Inflammatory macrophage (primary cell): Measurements from ENCODE around the gene RPL12.

Source experiments
- DNase-seq, 2 donors: peaks; one replicate each; pipeline ENCODE4 v3.0.0-alpha.2; 2020 to 2022

Gene RPL12

DNA sequence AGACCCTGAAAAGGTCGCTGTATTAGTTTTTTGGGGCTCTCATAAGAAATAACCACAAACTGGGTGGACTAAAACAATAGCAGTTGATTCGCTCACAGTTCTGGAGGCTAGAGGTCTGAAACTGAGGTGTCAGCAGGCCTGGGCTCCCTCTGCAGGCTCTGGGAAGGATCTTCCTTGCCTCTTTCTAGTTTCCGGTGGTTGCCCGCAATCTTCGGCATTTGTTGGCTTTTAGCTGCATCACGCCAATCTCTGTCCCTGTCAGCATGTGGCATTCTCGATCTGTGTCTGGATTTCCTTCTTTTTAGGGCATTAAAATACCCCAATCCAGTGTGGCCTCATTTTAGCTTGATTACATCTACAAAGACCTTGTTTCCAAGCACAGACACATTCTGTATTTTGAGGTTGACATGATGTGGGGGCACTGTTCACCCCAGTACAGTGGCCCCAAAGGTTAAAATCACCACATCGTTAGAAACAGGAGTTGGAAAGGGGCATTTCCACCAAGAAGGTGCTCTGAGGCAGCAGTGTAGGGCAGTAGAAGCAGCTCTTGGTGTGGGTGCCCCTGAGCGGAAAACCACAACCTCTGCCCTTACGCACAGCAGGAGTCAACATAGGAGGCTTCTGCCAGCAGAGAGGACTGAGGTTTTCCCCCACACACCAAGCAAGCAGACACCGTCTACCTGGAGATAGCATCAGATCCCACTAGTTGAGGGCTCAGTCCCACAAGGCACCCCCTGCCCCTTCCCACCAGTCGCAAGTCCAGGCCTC, 13.5 kb downstream of the RPL12 start:
- no peak for DNase-seq

DNA sequence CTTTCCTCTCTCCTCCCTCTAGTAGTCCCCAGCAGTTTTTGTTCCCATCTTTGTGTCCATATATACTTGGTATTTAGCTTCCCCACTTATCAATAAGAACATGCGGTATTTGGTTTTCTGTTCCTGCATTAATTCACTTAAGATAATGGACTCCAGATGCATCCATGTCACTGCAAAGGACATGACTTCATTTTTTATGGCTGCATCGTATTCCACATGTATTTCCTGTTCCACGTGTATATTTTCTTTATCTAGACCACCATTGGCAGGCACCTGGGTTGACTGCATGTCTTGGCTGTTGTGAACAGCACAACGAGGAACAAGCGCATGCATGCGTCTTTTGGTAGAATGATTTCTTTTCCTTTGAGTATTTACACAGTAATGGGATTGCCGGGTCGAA, 20.8 kb downstream of the RPL12 start:
- DNase-seq: no peak

DNA sequence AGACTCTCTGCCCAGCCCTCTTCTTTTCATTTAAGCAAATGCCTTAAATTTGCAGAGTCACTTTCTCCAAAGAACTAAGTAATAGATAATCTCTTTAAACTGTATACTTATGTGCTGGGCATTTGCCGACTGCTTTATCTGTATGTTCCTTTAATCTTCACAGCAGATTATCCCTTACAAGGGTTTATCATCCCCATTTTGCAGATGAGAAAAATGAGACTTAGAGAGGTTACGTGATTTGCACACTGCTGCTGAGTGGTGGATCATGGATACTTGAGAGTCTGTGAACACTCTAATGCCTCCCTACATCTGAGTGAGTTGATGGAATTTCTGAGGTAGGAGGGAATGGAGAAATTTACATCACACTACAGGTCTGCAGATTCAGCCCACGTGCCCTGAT, 22.9 kb downstream of the RPL12 start:
- no peak for DNase-seq

DNA sequence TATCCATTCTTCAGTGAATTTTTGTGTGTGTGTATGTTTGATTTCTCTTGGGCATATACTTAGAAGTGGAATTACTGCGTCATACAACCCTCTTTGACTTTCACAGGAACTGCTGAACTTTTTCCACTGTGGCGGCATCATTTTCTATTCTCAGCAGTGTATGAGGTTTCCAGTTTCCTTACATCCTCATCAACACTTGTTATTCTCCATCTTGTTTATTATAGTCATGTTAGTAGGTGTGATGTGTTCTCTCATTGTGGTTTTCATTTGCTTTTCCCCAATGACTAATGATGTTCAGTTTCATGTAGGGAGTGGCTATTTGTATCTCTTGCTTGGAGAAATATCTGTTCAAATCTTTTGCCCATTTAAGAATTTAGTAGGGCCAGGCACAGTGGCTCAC, 24.4 kb downstream of the RPL12 start:
- no peak for DNase-seq

DNA sequence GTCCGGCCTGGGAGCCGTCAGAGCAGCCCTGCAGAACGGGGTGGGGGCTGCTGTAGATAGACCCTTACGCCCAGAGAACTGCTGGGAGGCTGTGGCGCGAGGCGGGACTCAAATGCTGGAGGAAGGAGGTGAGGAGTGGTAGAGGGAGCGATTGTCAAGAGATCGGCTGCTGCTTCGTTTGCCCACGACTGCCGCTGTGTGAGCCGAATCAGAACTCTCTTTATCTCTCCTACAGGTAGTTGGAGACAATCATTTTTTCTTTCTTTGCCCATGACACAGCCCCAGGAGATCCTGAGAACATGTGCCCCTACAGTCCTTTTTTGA, 26.6 kb downstream of the RPL12 start:
- no peak for DNase-seq

DNA sequence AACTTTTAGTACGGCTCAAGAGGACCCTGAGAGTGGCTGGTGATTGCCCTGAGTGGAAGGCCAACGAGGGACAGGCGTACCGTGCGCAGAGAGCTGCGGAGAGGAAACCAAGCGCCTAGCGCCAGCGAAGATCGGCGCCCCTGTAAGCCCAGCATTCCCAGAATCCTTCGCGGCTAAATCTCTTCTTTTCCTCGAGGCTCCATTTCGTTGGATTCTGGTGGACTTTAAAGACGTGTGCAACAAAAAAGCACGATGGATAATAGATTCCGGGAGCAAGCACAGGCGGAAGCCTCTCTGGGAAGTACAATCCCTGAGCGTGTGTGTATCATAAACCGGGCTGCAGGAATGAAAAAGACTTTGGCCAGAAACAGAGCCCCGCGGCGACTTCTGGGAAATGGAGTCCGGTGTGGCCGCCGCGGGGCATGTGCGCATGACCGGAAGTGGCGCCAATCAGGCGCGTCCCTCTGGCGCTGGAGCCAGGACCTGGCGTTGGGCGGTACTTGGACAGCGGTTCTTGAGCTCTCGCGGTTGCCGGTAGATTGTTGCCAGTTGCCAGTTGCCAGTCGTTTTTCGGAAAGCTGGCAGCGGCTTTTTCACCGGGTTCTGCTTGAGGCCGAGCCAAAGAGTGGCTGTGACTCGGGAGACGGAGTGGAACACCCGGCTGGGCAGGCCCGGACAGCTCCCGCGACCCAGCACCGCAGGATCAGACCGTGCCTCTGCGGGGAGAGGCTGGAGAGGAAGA, 27.1 kb downstream of the RPL12 start, which contains the start of gene ZNF79:
Gene ZNF79, plus strand, starts transcription at position 449 of the 742 bp plus-strand sequence. CDS start 406 bp downstream, outside the sequence.
- peak; percentile 90 to 93 for DNase-seq

DNA sequence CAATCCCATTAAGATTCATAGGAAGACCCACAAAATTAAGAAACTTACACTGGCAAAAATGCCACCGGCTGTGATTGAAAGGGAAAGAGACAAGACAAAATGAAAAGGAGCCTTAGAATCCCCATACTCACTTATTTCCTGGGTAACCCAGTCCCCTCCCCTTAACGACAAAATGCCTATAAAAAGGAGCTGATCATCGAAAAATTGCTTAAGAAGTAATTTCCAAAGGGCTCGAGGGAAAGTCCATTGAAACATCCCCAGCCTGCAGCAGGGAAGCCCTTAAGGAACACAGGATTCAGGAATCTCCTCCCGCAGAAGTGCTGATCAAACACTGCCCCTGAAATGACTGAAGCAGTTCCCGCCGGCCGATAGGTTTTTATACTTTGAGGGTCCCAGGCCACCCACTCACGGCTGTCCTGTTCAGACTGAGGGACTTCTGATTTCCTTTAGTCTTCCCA, 27.7 kb downstream of the RPL12 start:
- DNase-seq: peak in 1 of 2 donors; percentile 13

DNA sequence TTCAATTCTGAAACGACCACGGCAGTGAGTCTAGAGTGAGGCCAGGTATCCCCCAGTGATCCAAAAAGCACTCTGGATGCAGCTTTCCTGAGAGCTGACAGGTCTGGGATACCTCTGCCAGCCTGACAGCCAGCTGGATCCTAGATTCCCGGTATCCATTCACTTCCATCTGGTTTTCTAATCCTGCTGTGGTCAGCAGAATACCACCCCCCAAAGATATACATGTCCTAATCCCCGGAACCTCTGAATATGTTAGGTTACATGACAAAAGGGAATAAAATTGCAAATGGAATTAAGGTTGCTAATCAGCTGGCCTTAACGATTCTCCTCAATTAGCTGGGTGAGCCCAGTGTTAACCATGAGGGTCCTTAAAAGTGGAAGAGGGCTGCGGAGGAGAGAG, 28.4 kb downstream of the RPL12 start:
- no peak for DNase-seq

DNA sequence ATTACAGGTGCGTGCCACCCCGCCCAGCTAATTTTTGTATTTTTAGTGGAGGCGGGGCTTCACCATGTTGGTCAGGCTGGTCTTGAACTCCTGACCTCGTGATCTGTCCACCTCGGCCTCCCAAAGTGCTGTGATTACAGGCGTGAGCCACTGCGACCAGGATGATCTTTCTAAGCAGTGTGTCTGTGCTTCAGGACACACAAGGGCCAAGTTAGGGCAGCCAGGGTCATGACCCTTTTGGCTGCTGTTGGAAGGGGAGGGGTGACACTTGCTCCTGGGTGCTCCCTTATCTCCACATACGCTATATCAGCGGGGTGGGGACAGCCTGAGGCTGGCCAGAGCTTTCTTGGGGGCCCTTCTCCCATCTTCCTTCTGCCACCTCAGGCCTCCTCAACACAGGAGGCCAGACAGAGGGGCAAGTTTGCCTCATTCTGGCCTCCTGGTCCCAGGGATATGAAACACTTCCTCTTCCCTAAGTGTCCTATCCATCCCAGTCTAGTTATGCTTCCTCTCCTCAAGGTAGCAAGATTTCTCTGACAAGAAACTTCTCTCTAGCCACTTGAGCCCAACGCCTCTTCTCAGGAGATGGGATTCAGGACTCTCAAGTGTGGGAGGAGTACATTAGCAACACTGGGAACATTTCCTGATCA, 28.9 kb downstream of the RPL12 start:
- no peak for DNase-seq

DNA sequence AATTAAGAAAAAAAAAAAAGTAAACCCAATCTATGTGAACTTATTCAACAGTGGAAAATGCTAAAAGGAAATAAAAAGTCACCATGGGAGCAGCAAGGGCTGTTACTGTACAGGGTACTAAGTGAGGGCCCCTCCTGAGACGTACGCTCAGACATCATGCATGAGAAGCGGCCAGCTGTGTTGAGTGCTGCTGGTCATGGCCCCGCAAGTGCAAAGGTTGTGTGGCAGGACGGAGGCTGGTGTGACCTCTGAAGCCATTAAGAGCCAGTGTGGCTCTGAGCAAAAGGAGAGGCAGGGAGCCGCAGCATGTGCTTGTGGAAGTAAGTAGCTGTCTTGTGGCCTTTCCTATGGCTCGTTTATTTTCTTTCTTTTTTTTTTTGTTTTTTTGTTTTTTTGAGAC, 30.1 kb downstream of the RPL12 start:
- DNase-seq: no peak

DNA sequence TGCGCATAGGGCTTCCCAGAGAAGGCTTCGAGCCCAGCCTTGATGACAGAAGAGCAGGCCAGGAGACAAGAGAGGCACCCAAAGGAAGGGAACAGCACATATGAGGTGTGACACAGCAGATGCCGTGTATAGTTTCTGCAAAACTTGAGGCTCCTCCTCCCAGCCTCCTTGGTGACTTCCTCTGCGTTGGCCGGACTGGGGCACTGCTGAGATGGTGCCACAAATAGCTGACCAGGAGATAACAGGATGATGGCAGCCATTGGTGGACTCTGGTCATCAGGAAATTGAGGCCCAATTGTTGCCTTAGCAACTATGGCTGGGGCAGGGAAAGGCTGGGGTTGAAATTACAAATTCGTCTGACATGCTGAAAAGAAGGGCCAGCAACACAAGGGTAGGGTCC, 31.9 kb downstream of the RPL12 start:
- DNase-seq: peak; percentile 58 to 72

DNA sequence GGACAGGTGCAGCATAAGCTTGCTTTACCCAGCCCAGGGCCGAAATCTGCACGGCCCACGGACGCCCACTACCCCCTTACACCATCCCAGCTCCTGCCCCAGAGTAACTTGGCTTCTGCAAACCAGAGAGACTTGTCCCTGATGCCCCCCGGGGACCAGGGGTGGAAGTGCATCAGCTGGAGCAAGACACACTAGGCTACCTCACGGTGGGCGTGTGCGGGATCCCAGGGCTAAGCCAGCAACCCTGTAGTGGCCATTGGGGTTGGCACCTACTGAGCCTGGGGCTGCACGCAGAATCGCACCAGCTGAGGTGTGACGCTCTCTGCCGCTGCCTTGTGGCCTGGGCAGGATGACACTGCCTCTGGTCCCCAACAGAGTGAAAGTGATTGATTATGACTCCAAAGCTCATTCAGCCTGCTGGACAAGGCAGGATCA, 33.2 kb downstream of the RPL12 start:
- peak; percentile 35 to 67 for DNase-seq

DNA sequence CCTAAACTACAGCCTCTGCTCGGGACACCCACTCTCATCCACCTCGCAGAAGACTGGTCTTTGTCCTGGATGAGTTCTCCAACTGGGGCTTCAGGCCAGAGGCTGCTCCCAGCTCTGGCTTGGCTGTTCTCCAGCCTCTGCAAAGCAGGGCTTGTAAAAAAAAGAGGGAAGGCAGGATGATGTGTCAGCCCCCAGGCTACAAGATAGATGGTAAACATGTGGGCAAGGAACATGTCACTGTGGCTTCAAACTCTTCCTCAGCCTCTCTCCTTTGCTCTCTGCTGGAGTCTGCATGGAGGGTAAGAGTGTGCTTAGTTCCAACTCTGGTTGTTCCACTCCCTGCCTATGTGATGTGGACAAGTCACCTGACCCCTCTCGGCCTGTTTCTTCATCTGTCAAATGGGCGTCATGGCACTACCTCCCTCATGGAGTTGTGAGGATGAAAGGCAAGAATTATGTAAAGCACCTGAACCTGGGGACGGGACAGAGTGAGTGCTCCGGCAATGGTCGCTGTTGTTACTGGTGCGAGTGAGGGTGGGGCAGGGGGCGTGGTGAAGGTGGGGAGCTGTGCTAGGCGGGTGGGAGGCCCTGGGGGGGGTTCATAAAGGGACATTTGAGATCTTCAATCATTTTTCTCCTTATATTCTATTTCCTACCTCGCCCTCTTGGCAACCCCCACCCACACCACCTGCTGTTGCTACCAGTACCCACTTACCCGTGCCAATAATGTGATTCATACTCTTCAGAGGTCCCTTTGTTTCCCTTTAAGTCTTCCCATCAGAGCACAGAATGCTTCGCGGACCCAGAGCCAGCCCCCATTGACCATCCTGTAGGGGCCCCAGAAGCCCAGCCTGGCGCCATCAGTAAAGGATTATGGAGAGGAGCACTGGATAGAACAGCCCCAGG, 33.8 kb downstream of the RPL12 start:
- peak in 1 of 2 donors; percentile 9 for DNase-seq

DNA sequence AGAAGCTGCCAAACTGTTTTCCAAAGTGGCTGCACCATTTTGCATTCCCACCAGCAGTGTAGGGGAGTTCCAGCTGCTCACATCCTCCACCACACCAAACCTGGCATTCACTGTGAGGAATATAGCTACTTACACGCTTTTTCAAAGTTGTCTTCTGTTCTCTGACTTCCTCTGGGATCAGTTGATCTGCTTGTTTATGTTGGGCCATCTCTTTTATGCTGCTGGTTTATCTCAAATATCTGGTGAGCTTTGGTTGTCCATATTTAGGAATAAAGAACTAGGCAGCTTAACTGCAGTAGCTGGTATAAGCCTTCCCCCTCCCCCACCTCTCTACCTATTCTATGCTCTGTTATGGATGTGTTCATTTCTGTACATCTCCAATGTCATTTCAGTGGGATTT, 35.5 kb downstream of the RPL12 start:
- no peak for DNase-seq

DNA sequence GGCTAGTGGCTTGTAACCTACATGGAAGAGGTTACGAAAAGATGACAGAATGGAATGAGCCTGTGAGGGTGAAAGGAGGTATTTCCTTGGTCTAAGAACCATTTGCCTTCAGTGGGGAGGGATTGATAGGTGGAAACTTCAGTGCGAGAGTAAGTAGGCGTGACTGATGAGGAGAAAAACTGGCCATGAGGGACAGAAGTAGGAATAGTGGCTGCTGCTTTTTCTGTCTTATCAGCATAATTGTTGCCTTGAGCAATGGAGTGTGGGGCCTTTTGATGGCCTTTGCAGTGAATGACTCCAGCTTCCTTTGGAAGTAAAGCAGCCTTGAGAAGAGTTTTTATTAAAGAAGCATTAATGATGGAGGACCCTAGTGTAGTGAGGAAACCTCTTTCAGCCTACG, 36.1 kb downstream of the RPL12 start:
- DNase-seq: no peak

DNA sequence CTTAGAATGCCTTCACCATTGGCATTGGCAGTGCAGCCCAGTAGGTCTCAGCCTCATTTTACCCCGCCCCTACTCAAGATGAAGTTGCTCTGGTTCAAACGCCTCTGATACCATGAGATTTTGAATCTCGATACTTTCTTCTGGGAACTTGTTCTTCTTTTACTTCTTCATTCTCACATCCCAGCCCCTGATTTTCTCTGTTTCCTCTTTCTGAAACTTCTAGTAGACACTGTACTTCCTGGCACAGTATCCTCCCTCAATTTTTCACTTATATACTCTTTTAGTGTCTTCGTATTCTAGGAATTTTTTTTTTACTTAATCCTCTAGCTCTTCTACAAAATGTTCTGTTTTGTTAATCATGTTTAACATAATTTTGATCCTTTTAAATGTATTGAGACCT, 40.1 kb downstream of the RPL12 start:
- DNase-seq: peak; percentile 47 to 73

DNA sequence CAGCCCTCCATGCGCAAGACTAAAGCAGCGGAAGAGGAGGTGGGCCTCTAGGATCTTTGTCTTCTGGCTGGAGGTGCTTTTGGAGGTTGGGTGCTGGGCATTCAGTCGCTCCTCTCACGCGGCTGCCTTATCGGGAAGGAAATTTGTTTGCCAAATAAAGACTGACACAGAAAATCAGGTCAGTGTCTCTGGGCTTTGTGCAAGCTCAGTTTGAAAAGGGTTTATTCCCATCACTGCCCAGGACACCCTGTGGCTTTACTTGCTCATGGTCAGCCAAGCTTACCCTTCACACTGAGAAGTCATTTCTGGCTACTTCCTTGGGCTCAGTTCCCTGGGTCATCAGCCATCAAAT, 43.7 kb downstream of the RPL12 start:
- no peak for DNase-seq

DNA sequence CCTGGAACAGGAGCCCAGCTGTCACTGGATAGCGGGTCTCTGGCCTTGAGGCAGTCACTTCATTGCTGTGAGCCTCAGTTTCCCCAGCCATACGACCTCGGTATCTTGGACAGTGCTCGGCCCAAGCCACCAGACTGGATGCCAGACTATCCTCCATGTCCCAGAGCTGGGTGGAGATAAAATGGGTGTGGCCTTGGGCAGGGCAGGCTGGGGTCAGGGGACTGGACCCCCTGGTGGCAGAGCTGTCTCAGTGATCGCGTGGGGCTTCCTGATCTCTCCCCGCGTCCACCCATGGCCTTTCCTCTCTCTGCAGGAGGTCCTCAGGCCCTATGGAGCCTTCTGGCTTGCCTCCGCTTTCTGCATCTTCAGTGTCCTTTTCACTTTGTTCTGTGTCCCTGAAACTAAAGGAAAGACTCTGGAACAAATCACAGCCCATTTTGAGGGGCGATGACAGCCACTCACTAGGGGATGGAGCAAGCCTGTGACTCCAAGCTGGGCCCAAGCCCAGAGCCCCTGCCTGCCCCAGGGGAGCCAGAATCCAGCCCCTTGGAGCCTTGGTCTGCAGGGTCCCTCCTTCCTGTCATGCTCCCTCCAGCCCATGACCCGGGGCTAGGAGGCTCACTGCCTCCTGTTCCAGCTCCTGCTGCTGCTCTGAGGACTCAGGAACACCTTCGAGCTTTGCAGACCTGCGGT, 44.3 kb downstream of the RPL12 start:
- no peak for DNase-seq

DNA sequence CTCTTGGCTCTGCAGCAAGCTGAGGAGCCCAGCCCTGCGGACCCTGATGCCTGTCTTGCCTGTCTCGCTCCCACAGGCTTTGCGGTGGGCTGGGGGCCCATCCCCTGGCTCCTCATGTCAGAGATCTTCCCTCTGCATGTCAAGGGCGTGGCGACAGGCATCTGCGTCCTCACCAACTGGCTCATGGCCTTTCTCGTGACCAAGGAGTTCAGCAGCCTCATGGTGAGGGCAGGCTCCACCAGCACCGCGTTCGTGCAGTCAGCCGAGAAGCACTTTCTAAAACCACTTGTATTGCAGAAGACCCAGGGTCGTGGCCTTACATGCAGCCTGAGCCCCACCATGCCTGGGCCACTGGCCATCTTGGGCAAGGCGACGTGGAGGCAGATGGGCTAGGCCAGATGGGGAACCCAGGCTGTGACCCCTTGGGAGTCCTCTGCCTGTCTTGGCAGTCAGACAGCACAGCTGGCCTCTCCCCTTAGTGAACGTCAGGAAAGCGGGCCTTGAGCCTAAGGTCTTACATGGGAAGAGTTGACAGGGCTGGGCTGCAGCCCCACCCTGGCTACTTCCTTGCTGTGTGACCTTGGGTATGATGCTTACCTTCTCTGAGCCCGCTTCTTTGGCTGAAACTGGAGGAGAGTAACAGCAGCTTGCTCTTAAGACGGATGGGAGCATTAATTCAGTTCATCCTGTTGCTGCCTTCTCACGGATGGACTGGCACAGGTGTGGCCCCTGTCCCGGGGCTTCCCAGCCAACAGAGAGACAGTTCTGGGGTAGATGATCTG, 45.7 kb downstream of the RPL12 start:
- DNase-seq: no peak

DNA sequence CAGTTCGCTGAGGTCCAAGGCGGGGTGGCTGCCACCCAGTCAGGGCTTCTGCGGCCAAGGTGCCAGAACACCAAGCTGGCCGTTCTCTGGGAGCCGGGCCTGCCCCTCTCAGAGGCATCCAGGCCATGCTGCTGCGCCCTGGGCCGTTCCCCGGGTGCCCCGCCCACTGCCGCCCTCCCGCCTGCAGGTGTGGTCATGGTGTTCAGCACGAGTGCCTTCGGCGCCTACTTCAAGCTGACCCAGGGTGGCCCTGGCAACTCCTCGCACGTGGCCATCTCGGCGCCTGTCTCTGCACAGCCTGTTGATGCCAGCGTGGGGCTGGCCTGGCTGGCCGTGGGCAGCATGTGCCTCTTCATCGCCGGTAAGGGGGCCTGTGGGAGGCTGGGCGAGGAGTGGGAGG, 46.6 kb downstream of the RPL12 start:
- no peak for DNase-seq

DNA sequence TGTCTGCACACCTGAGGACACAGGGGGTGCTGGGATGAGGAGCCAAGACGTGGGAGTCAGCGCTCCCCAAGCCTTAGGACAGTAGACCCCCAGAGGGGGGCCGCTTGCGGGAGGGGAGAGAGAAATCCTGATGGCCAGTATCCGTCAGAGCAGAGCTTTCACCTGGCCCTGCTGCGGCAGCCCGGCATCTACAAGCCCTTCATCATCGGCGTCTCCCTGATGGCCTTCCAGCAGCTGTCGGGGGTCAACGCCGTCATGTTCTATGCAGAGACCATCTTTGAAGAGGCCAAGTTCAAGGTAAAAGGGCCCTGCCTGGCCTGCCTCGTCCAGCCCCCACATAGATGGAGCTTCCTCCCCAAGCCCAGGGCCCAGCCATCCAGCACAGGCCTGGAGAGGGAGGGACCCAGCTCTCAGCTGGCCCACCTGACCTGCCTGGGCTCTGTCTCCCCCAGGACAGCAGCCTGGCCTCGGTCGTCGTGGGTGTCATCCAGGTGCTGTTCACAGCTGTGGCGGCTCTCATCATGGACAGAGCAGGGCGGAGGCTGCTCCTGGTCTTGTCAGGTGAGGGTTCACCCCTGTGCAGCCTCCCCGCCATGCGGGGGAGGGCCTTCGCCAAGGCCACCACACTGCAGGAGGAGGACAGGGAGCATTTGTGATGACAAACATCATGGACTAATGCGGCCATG, 47.6 kb downstream of the RPL12 start:
- DNase-seq: no peak
